WTC11 (cell line): ENCODE measurements around the gene ATG13. TPM values are rescaled to one million over a fixed set of nuclear protein-coding genes. Genes with fewer than 3 reads are reported as not detected.

Experiments
- ATAC-seq: fragments of 200-7000 bp; cut with Tn5 transposase; 2 replicates; pipeline ENCODE4 v1.10.0; 2021; ENCODE audit warnings: mild to moderate bottlenecking, moderate library complexity
- CTCF ChIA-PET: fragments of 300-600 bp; sonication (Branson Sonifier 250); formaldehyde crosslinking; loops from one replicate; lab custom pipeline; 2021; ENCODE audit warnings: antibody characterized with exemption; lab: Charles Lee
- POLR2A ChIA-PET: fragments of 350-600 bp; sonication (Branson Sonifier 250); formaldehyde crosslinking; loops from one replicate; lab custom pipeline; 2021; ENCODE audit warnings: antibody characterized with exemption; lab: Charles Lee
- DNase-seq: peaks from one replicate; pipeline ENCODE4 v3.0.0; 2021; ENCODE audit warnings: low spot score
- H3K27ac Mint-ChIP-seq: 2 replicates; pipeline ENCODE4 v1.8.0; 2021; ENCODE audit warnings: mixed read lengths
- H3K27me3 Mint-ChIP-seq: 2 replicates; pipeline ENCODE4 v1.8.0; 2021; ENCODE audit warnings: low read depth, mild to moderate bottlenecking, moderate library complexity, mixed read lengths
- H3K36me3 Mint-ChIP-seq: 2 replicates; pipeline ENCODE4 v1.8.0; 2021; ENCODE audit warnings: mixed read lengths
- H3K4me1 Mint-ChIP-seq: 2 replicates; pipeline ENCODE4 v1.8.0; 2022; ENCODE audit warnings: mixed read lengths
- H3K4me3 Mint-ChIP-seq: 2 replicates; pipeline ENCODE4 v1.8.0; 2021; ENCODE audit warnings: mild to moderate bottlenecking, moderate library complexity, mixed read lengths
- H3K9me3 Mint-ChIP-seq: 2 replicates; pipeline ENCODE4 v1.8.0; 2021; ENCODE audit warnings: mixed read lengths
- ESRRA ChIP-seq: sonication (generic); formaldehyde crosslinking; IDR thresholded peaks from 2 replicates; pipeline ENCODE4 v1.8.1; 2022; ENCODE audit warnings: mild to moderate bottlenecking, missing genetic modification reagents, borderline replicate concordance
- GABPB1 ChIP-seq: sonication (generic); formaldehyde crosslinking; IDR thresholded peaks from 2 replicates; pipeline ENCODE4 v1.8.1; 2023; ENCODE audit warnings: mild to moderate bottlenecking, missing genetic modification reagents
- GTF2I ChIP-seq: fragments of 250-450 bp; sonication (Bioruptor Pico); conservative IDR thresholded peaks from 2 replicates; pipeline ENCODE4 v1.4.0; 2021; ENCODE audit warnings: mild to moderate bottlenecking
- HMGXB4 ChIP-seq: sonication (generic); formaldehyde crosslinking; IDR thresholded peaks from 2 replicates; pipeline ENCODE4 v1.8.1; 2023; ENCODE audit warnings: mild to moderate bottlenecking, moderate library complexity, missing genetic modification reagents
- KAT7 ChIP-seq: sonication (generic); formaldehyde crosslinking; IDR thresholded peaks from 2 replicates; pipeline ENCODE4 v1.8.1; 2023; ENCODE audit warnings: missing genetic modification reagents, mild to moderate bottlenecking, borderline replicate concordance
- NFATC4 ChIP-seq: fragments of 250-450 bp; sonication (Bioruptor Pico); IDR thresholded peaks from 2 replicates; pipeline ENCODE4 v1.9.0; 2021; ENCODE audit warnings: mild to moderate bottlenecking
- NFE2L1 ChIP-seq: sonication (generic); formaldehyde crosslinking; IDR thresholded peaks from 2 replicates; pipeline ENCODE4 v1.8.1; 2023; ENCODE audit warnings: missing genetic modification reagents
- RELA ChIP-seq: sonication (generic); formaldehyde crosslinking; IDR thresholded peaks from 2 replicates; pipeline ENCODE4 v1.8.1; 2022; ENCODE audit warnings: missing genetic modification reagents, mild to moderate bottlenecking, borderline replicate concordance
- STAT6 ChIP-seq: sonication (generic); formaldehyde crosslinking; conservative IDR thresholded peaks from 2 replicates; pipeline ENCODE4 v1.8.1; 2023; ENCODE audit warnings: mild to moderate bottlenecking, low read depth, missing genetic modification reagents, moderate library complexity
- TEAD1 ChIP-seq: sonication (generic); formaldehyde crosslinking; IDR thresholded peaks from 2 replicates; pipeline ENCODE4 v1.8.0; 2022; ENCODE audit warnings: mild to moderate bottlenecking, missing genetic modification reagents
- USF1 ChIP-seq: sonication (generic); formaldehyde crosslinking; IDR thresholded peaks from 2 replicates; pipeline ENCODE4 v1.8.0; 2022; ENCODE audit warnings: mild to moderate bottlenecking, missing genetic modification reagents
- ZBTB21 ChIP-seq: sonication (generic); formaldehyde crosslinking; IDR thresholded peaks from 2 replicates; pipeline ENCODE4 v1.8.1; 2023; ENCODE audit warnings: mild to moderate bottlenecking, missing genetic modification reagents, borderline replicate concordance
- ZNF138 ChIP-seq: sonication (generic); formaldehyde crosslinking; conservative IDR thresholded peaks from 2 replicates; pipeline ENCODE4 v1.8.1; 2022; ENCODE audit warnings: mild to moderate bottlenecking, moderate library complexity, missing genetic modification reagents
- total RNA-seq: library from RNA; stranded (reverse); gene quantifications from 3 replicates; pipeline ENCODE4 v1.2.3, GENCODE V29; 2021
- TF ChIP-seq, protein P1 (sequence below): sonication (generic); formaldehyde crosslinking; IDR thresholded peaks from 2 replicates; pipeline ENCODE4 v1.8.1; 2022; ENCODE audit warnings: mild to moderate bottlenecking, missing genetic modification reagents, moderate library complexity, borderline replicate concordance
- TF ChIP-seq, protein P2 (sequence below): fragments of 250-450 bp; sonication (Bioruptor Pico); conservative IDR thresholded peaks from 2 replicates; pipeline ENCODE4 v1.9.0; 2021; ENCODE audit warnings: mild to moderate bottlenecking

Gene ATG13
- total RNA-seq, 1 experiment from 2014 or later = 85.4 TPM

DNA sequence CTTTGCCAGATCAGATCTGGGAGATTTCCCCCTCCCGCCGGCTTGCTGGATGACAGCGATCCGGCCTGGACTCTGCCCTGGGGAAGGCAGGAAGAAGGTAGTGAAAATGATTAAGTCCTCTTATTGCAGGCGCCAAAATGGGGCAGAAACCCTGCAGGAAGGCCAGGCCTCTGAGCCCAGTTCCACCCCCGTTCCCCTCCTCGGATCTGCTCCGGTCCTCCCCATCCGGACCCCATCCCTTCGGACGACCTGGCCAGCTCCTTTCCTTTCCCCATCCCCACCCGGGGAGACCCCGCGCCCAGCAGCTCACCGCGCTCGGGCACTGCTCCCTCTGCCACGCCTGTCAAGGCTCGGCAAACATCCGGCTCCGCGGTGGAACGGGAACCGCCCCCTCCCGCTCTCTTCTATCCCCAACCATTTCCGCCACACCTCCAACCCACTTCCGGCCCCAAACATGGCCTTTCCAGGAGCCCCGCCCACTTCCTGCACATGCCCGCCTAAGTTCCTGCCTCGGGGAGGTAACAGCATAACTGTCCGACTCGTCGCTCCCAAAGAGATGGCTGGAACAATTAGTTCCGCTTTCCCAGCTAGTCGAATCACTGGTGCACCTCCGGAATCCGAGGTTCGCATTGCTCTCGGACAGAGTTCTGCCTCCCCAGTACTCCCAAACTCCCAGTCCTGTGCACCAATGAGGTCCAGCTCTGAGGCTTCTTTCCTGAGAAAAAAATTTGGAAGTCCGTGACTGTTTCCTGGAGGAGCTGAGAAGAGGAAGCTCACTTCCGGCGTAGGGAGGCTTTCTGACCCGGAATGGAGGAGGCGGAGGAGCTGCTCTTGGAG lies 83.1 kb downstream of the ATG13 start, which contains the start of the genes ARHGAP1 and ZNF408 (continued):
- TF ChIP-seq, protein P1, sequence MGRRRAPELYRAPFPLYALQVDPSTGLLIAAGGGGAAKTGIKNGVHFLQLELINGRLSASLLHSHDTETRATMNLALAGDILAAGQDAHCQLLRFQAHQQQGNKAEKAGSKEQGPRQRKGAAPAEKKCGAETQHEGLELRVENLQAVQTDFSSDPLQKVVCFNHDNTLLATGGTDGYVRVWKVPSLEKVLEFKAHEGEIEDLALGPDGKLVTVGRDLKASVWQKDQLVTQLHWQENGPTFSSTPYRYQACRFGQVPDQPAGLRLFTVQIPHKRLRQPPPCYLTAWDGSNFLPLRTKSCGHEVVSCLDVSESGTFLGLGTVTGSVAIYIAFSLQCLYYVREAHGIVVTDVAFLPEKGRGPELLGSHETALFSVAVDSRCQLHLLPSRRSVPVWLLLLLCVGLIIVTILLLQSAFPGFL (CRISPR knock-in tag) = no peak
- TF ChIP-seq ZNF138 (no peak), RELA (CRISPR knock-in tag) (no peak), ESRRA (0 out of 2 replicates have a peak, but pooled peaks have one; percentile 33), STAT6 (no peak), GABPB1 (CRISPR knock-in tag) (peak; percentile 79), NFATC4 (no peak), ZBTB21 (0 out of 2 replicates have a peak, but pooled peaks have one; percentile 47), USF1 (CRISPR knock-in tag) (0 out of 2 replicates have a peak, but pooled peaks have one; percentile 31), TEAD1 (CRISPR knock-in tag) (no peak), GTF2I (CRISPR knock-in tag) (no peak), KAT7 (CRISPR knock-in tag) (0 out of 2 replicates have a peak, but pooled peaks have one; percentile 45), HMGXB4 (CRISPR knock-in tag) (peak; percentile 38; the same call in 1 of the 2 replicates)
- TF ChIP-seq, protein P2, sequence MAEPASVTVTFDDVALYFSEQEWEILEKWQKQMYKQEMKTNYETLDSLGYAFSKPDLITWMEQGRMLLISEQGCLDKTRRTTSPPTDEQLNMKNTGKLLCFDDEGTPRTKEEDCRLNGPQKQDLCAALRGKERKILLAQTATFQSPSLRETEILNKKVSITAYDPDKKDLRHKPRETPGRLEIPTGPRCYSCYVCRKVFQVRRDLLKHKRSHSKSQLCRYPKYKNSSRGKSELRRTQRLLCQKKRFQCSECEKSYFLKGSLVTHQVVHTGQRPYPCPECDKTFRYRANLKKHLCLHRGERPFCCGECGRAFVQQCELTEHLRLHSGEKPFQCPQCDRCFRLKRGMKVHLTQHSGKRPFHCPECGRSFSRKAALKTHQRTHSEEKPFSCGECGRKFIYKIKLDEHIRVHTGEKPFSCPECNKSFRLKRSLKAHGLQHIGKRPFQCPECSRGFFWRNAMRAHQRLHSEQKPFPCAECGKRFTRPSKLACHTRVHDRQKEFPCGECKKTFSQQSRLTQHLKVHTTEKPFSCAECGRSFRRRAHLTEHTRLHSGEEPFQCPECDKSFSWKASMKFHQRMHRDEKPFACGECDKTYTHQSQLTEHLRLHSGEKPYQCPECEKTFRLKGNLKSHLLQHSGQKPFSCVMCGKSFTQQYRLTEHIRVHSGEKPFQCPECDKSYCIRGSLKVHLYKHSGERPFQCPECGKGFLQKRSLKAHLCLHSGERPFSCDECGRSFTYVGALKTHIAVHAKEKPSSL (CRISPR knock-in tag) = no peak
- TF ChIP-seq, all 79 proteins: peak for 12

DNA sequence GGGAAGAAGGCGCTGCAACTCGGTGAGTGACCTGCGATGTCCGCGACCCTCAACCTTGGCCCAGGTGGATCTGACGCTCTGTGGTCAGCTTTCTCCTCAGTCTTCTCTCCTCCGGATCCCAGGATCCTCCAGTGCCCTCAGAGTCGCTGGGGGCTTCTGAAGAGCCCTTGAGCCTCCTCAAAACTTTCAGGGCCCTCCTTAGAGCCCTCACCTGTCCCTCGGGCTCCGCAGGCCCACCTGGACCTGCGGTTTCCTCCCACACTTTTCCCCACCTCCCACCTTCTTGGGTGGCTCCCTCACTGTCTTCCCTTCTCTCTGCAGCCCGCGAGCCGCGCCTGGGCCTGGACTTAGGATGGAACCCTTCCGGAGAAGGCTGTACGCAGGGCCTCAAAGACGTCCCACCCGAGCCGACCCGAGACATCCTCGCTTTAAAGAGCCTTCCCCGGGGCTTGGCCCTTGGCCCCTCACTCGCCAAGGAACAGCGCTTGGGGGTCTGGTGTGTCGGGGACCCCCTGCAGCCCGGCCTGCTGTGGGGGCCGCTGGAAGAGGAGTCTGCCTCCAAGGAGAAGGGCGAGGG lies 83.8 kb downstream of the ATG13 start:
- H3K9me3 Mint-ChIP-seq = no peaks in the 10 kb centered on the region
- peak overlapping the region; percentile 98 for H3K4me3 Mint-ChIP-seq
- peaks cover 11% of the 10 kb centered on the region for H3K4me1 Mint-ChIP-seq
- no peaks in the 10 kb centered on the region for H3K27me3 Mint-ChIP-seq
- H3K36me3 Mint-ChIP-seq = peaks cover 31% of the 10 kb centered on the region
- TF ChIP-seq NFE2L1 (CRISPR knock-in tag) (no peak), KAT7 (CRISPR knock-in tag) (0 out of 2 replicates have a peak, but pooled peaks have one; percentile 9)
- ChIA-PET CTCF (interaction anchor here (0.8 to 2.4 kb wide), 11 partner anchors 13 to 479 kb away, joined by 3 to 8 read pairs (median 4); no protein-coding TSS in a partner anchor), POLR2A (interaction anchor here (0.6 to 1.0 kb wide), 3 partner anchors 18 to 513 kb away, joined by 3 to 4 read pairs (median 3); partner anchors contain the start of genes DDB2 and F2)
- DNase-seq (no peak), ATAC-seq (no peak)
- peak overlapping the region; percentile 100 for H3K27ac Mint-ChIP-seq
